Epithelial cell of proximal tubule (primary cell): Measurements from ENCODE around the gene SMCO3. TPM values are rescaled to one million over a fixed set of nuclear protein-coding genes. Genes with fewer than 3 reads are reported as not detected.

Experiments used
- DNase-seq: peaks from one replicate; pipeline ENCODE4 v3.0.0-alpha.2; 2011; ENCODE audit warnings: low read depth
- H3K4me3 ChIP-seq: 2 replicates; pipeline ENCODE4 v1.5.1; 2011; ENCODE audit warnings: low read depth, mild to moderate bottlenecking, low read length
- total RNA-seq: library from RNA; depleted of rRNA; stranded (reverse); fragments of >200 nt; gene quantifications from 2 replicates; pipeline ENCODE4 v1.2.3, GENCODE V29; 2015
- TF ChIP-seq, protein P1 (sequence below): conservative IDR thresholded peaks from 2 replicates; pipeline ENCODE4 v1.5.1; 2012; ENCODE audit warnings: low read depth, mild to moderate bottlenecking, low read length

The SMCO3 gene
- total RNA-seq, 1 donor from 2014 or later = not detected

- no peak overlapping the region for H3K4me3 ChIP-seq
- DNase-seq = no peak
- TF ChIP-seq, protein P1, sequence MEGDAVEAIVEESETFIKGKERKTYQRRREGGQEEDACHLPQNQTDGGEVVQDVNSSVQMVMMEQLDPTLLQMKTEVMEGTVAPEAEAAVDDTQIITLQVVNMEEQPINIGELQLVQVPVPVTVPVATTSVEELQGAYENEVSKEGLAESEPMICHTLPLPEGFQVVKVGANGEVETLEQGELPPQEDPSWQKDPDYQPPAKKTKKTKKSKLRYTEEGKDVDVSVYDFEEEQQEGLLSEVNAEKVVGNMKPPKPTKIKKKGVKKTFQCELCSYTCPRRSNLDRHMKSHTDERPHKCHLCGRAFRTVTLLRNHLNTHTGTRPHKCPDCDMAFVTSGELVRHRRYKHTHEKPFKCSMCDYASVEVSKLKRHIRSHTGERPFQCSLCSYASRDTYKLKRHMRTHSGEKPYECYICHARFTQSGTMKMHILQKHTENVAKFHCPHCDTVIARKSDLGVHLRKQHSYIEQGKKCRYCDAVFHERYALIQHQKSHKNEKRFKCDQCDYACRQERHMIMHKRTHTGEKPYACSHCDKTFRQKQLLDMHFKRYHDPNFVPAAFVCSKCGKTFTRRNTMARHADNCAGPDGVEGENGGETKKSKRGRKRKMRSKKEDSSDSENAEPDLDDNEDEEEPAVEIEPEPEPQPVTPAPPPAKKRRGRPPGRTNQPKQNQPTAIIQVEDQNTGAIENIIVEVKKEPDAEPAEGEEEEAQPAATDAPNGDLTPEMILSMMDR = no peak
Measured at GRCh38 chr12:14849661-14850060, 35.7 kb upstream of the SMCO3 start.

- no peak for DNase-seq
- TF ChIP-seq, protein P1 = no peak
- H3K4me3 ChIP-seq = no peak overlapping the region
Measured at GRCh38 chr12:14846876-14847580, 33.0 kb upstream of the SMCO3 start.

DNA sequence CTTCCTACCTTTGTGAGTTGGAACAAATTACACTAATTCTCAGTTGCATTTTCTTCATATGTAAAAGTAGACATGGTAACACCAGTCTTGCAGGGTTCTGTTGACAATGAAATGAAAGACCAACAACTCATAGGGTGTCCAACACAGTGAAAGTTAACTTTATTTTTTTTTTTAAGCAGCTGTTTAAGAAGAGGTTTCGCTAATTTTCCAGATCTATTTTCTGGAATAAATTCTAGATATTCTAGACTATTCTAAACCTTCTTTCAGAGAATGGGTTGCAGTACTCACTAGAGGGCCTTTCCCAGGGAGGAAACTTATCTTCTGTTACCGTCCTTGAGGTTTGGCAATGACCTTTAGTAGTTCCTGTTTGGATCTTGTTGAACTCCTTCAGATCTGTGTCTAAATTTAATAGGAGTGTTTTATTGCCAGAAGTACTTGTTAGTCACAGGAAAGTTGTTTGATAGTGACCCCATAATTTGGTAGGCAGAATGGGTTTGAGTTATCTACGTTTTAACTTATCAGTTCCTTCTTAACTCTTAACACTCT is 32.1 kb upstream of the SMCO3 start:
- TF ChIP-seq, protein P1 = no peak
- no peak for DNase-seq
- H3K4me3 ChIP-seq = no peak overlapping the region

- TF ChIP-seq, protein P1 = peak; percentile 84
- no peak for DNase-seq
- H3K4me3 ChIP-seq = no peak overlapping the region
Measured at GRCh38 chr12:14845350-14845750, 31.4 kb upstream of the SMCO3 start.

- no peak for DNase-seq
- TF ChIP-seq, protein P1 = no peak
- H3K4me3 ChIP-seq = no peak overlapping the region
Measured at GRCh38 chr12:14844401-14844800, 30.4 kb upstream of the SMCO3 start.

GRCh38 chr12:14843425-14843887 is 29.5 kb upstream of the SMCO3 start, which contains the start of gene ART4:
ART4 (minus strand) TSS chr12:14843526; CDS start chr12:14843113, 413 bp downstream.
- H3K4me3 ChIP-seq = no peak within 1 kb of the TSS
- TF ChIP-seq, protein P1 = no peak
- DNase-seq = no peak

- H3K4me3 ChIP-seq = no peak overlapping the region
- DNase-seq = no peak
- TF ChIP-seq, protein P1 = no peak
Measured at GRCh38 chr12:14842315-14842714, 28.3 kb upstream of the SMCO3 start.
